ENCODE data around the gene AIP. TPM values are rescaled to one million over a fixed set of nuclear protein-coding genes. Genes with fewer than 3 reads are reported as not detected.
A peak's percentile ranks its signal among the peaks of the same experiment; 100 is the strongest.

The AIP gene
- total and polyA plus RNA-seq, 9 of the 15 experiments (the other 6 are each of a cell fraction or from before 2014, with no cell fraction given) = 5.2 to 92.5 (median 52.7) TPM

- POLR2A ChIA-PET = interaction anchor here (0.6 kb wide), 1 partner anchor 66 kb away, joined by 3 read pairs; no protein-coding TSS in a partner anchor
- H3K27ac ChIP-seq (ENCODE audit: extremely low read depth, low read depth, low read length) = no peak overlapping the region
- no peaks in the 10 kb centered on the region for H3K9me3 ChIP-seq (replicated peaks; ENCODE audit: control insufficient read depth, insufficient read depth, low read depth, low read length)
- CTCF ChIA-PET (ENCODE audit: low intra/inter-chr PET ratio) = no interaction called here
- H3K4me2 ChIP-seq (ENCODE audit: insufficient read depth, low read length) = no peak overlapping the region
- no peaks in the 10 kb centered on the region for H3K9me1 ChIP-seq (ENCODE audit: control insufficient read depth, insufficient read depth, low read length)
- H2AFZ ChIP-seq (ENCODE audit: low read depth, low read length) = no peak overlapping the region
- H3K36me3 ChIP-seq (ENCODE audit: control insufficient read depth, insufficient read depth, low read length) = peaks cover 92% of the 10 kb centered on the region; the same call in 2 of the 3 replicates
- H3K4me1 ChIP-seq (replicated peaks in 1 of 2; ENCODE audit: control insufficient read depth in 2 of 2, insufficient read depth in 2 of 2, low read length in 2 of 2) = peaks cover 0 to 72% of the 10 kb centered on the region in 2 experiments; a peak in 2 of 5 replicates
- in situ Hi-C loops (cut with MboI) (no loop called here), intact Hi-C loops (cut with micrococcal nuclease) (no loop called here)
- FAIRE-seq = no peak
- no TSS peak for BruUV-seq (replicated peaks)
- H3K79me2 ChIP-seq (ENCODE audit: control insufficient read depth, insufficient read depth, low read length) = no peaks in the 10 kb centered on the region
- no peaks in the 10 kb centered on the region for H3K27me3 ChIP-seq (ENCODE audit: control insufficient read depth in 2 of 2, insufficient read depth in 2 of 2, low read length in 2 of 2)
- ATAC-seq = no peak
- DNase-seq (ENCODE audit: extremely low read depth in 1 of 4, low spot score in 3 of 4) = peak in 1 of 4 experiments; percentile 42
- TF ChIP-seq ZNF778 (CRISPR knock-in tag; IDR thresholded peaks at IDR 0.05) = no peak
- peak; percentile 55 for TF ChIP-seq PCBP1 (IDR thresholded peaks at IDR 0.05; ENCODE audit: low read depth, low read length, poor library complexity, severe bottlenecking)
- no peak for TF ChIP-seq ZNF561 (CRISPR knock-in tag; conservative IDR thresholded peaks at IDR 0.05)
- TF ChIP-seq POLR2G (IDR thresholded peaks at IDR 0.05; ENCODE audit: low read depth, low read length) = peak; percentile 30
- TF ChIP-seq SP1 (CRISPR knock-in tag; IDR thresholded peaks at IDR 0.05) = no peak
- no peak for TF ChIP-seq HINFP (tag; conservative IDR thresholded peaks at IDR 0.05; ENCODE audit: low read depth)
- no peak for TF ChIP-seq PHB (CRISPR knock-in tag; IDR thresholded peaks at IDR 0.05)
- no peaks in the 10 kb centered on the region for H4K20me1 ChIP-seq (replicated peaks; ENCODE audit: control insufficient read depth, insufficient read depth, low read length)
- H3K4me3 ChIP-seq = no peak overlapping the region
- 98% methylated on average over 25 of the region's 59 CpGs for WGBS (ENCODE audit: insufficient coverage, low coverage, missing lambda C conversion rate)
- H3K9ac ChIP-seq (ENCODE audit: insufficient read depth in 1 of 2, low read depth in 2 of 2, low read length in 2 of 2) = no peak overlapping the region; a peak in 1 of 4 replicates
Measured at GRCh38 chr11:67494371-67495233, 11.8 kb downstream of the AIP start.

Measured in K562 (cell line).